Keratinocyte (primary cell): Measurements from ENCODE around the gene CANX.

ENCODE experiments used
- CTCF ChIP-seq, 3 experiments: IDR thresholded peaks in 1 of 3; conservative IDR thresholded peaks in 1 of 3; optimal IDR thresholded peaks in 1 of 3; 2 replicates in 2 of 3; 3 replicates in 1 of 3; pipeline versions ENCODE3 to v1.5.1; 2011; ENCODE audit warnings: low read length in 3 of 3, mild to moderate bottlenecking in 3 of 3, moderate library complexity in 2 of 3, control low read depth in 1 of 3, inconsistent platforms in 1 of 3; ENCODE audit not compliant: insufficient read depth in 2 of 3; ENCODE audit errors: extremely low read depth in 1 of 3
- EZH2 ChIP-seq: IDR thresholded peaks from one replicate; pipeline ENCODE4 v1.6.1; 2012; ENCODE audit warnings: inconsistent platforms, mild to moderate bottlenecking, low read length, moderate library complexity

- TF ChIP-seq EZH2 (no peak), CTCF (optimal IDR thresholded peaks at IDR 0.05 in 1 of 3, IDR thresholded peaks at IDR 0.05 in 1 of 3, conservative IDR thresholded peaks at IDR 0.05 in 1 of 3; ENCODE audit: extremely low read depth in 1 of 3, insufficient read depth in 2 of 3, low read length in 3 of 3) (no peak)
Observed at GRCh38 chr5:179696603-179697002, 2.2 kb upstream of the CANX start.
